ENCODE results near the gene CHID1.
A peak's percentile ranks its signal among the peaks of the same experiment; 100 is the strongest.

Gene CHID1

DNA sequence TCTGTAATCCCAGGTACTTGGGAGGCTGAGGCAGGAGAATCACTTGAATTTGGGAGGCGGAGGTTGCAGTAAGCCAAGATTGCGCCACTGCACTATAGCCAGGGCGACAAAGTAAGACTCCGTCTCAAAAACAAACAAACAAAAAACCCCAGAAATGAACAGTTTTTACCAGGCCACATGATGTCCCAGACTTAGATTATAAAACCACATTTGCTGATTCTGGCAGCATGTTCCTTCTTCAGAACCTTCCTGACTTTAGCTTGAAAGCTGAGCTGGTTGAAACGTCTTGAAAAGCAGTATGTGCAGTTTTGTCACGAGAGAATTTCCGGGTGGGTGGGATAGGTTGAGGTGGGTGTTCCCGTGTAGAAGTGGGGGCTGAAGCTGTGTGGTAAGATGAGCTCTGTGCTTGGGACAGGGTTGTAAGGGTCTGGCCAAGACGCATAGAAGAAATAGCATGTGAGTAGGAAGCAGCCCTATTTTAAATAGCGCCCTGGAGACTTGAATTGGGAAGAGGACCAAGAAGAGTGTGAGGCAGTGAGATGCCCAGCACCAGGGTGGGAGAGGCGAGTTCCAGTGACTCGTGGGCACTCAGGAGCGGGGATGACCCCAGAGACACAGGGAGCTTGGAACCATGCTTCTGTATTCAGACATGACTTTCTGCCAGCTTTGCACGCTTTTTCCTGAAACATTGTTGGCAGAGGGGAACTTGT lies 22.7 kb upstream of the CHID1 start:
- DNase-seq (ENCODE audit: low spot score), result no peak

- peak; percentile 88 for DNase-seq (ENCODE audit: low spot score)
Measured at GRCh38 chr11:932435-932834, 21.8 kb upstream of the CHID1 start.

GRCh38 chr11:931385-931784 lies 20.8 kb upstream of the CHID1 start:
- peak; percentile 65 for DNase-seq (ENCODE audit: low spot score)

GRCh38 chr11:929405-929804 lies 18.8 kb upstream of the CHID1 start:
- no peak for DNase-seq (ENCODE audit: low spot score)

- DNase-seq (ENCODE audit: low spot score), result no peak
Measured at GRCh38 chr11:928786-929185, 18.2 kb upstream of the CHID1 start.

- DNase-seq (ENCODE audit: low spot score), result no peak
Measured at GRCh38 chr11:927871-928270, 17.3 kb upstream of the CHID1 start.

DNA sequence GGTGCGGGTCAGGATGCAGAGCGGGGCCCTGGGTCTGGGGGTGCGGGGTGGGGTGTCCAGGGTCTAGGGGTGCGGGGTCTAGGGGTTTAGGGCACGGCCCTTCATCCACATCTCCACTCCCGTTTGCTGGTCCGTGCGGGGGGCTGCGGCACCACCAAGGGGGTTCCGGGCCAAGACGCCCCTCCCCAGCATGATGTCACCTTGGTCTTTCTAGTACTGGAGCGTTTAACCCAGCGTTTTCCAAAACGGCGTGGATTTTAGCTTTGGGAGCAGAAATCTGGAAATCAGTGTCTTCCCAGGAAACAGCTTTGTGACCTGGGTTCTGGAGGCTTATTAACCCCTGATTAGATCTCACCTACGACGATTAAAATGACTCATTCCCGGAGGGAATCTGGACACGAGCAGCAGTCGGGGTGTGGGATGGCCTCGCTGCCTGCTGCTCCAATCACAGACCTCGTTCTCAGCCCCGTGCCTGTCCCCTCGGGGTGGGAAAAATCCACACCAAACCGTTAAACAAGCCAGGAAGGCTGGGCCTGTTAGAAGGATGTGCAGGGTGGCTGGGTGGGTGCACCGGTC lies 15.8 kb upstream of the CHID1 start:
- DNase-seq (ENCODE audit: low spot score), result no peak

DNA sequence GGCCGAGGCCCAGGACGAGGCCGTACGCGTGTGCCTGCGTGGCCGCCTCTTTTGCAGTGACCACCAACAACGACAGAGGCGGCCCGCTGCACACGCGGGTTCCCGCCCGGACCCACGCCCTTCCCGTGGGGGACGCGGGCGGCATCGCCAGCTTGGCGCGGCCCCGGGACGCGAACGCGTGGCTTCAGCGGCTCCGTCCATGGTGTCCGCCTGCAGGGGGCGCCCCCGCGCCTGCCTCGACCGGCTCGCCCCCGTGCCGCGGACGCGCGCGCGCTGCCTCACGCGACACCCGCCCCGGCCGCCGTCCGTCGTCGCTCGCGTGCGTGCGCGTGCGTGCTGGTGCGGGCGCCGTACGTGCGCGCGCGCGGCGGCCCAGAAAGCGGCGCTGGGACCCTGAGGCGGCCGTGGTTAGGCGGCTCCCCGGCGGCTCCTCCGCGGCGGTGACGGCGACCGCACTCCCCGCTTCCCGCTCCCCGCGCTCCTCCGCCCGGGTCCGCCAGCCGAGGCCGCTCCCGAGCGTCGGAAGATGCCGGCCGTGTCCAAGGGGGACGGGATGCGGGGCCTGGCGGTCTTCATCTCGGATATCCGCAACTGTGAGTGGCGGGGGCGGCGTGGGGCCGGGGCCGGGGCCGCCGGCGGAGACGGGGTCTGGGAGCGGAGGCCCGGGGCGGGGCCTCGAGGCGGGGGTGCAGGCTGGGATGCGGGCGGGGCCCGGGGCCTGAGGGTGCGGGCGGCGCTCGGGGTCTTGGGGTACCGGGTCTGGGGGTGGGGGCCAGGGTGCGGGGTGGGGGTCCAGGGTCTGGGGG lies 15.1 kb upstream of the CHID1 start, which contains the start of gene AP2A2:
TSS of gene AP2A2 (plus strand) at position 375 of the 806 bp plus-strand sequence. CDS start at position 527, 152 bp downstream.
- DNase-seq (ENCODE audit: low spot score), result peak; percentile 84

DNA sequence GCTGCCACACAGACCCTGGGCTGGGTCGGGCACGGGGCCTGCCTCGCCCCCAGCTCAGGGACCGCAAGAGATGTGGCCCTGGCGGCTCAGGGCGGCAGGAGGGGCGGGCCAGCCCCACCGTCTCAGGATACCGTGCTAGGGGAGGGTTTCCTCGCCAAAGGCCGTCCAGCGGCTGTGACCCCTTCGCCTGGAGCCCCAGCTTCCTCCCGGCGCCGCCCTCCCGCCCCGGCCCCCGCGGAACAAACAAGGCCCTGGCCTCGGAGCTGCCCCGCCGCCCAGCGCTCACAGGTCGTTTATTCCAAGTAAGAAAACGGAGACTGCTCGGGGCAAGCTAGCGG lies 14.5 kb upstream of the CHID1 start:
- no peak for DNase-seq (ENCODE audit: low spot score)

DNA sequence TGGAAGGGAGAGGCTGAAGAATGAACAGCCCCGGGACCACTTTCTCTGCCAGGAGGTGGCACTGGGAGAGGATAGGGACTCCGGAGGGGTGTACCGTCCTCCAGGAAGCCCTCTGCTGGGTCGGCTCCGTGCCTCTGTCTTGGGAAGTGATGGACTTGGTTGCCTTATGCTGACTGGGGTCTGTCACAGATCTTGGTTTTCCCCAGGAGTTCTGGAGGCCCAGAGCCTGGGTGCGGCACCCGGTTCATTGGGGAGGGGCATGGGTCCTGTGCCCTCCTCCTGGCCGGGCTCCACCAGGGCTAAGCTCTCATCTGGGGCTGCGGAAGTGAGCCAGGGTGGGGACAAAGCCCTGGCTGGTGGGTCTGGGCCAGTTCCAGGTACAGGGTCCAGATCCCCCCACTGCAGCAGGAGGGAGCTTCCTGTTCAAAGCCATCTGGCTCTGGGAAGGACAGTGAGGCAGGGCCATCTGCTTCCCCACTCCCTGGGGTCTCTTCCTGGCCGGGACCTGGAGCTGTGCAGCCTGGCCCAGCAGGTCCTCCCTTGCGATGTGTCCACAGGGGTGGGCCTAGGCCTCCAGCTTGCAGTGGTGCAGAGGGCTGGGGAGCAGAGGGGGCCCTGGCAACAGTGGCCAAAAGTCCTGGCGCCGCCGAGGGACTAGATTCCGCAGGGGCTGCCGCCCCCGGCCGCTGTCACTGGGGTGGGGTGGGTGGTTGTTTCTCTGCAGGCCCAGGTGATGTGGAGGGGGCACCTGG lies 14.0 kb upstream of the CHID1 start:
- DNase-seq (ENCODE audit: low spot score), result no peak

- no peak for DNase-seq (ENCODE audit: low spot score)
Measured at GRCh38 chr11:923691-924405, 13.2 kb upstream of the CHID1 start.

GRCh38 chr11:921921-922678 lies 11.5 kb upstream of the CHID1 start:
- no peak for DNase-seq (ENCODE audit: low spot score)

GRCh38 chr11:917426-917825 lies 6.8 kb upstream of the CHID1 start:
- DNase-seq (ENCODE audit: low spot score), result no peak

- DNase-seq (ENCODE audit: low spot score), result no peak
Measured at GRCh38 chr11:914747-915501, 4.3 kb upstream of the CHID1 start.

DNA sequence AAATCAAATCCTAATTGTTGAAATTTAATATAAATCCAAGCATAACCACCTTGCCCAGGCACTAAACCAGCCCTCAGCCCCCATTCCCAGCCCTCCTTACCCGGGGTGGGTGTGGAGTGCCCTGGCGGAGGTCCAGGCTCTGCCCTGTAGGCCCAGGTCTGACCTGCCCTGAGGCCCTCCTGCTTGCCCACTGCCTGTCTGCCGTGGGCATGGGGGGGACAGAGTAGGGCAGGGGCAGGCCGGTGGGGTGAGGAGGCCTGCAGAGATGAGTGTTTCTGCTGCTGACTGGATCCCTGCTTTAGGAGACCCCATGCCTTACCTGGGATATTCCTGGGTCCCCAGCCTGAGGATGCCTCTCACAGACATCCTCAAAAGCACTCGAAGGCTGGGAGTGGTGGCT lies 3.6 kb upstream of the CHID1 start:
- no peak for DNase-seq (ENCODE audit: low spot score)

GRCh38 chr11:913043-913442 lies 2.4 kb upstream of the CHID1 start:
- no peak for DNase-seq (ENCODE audit: low spot score)

GRCh38 chr11:912266-912665 lies 1.7 kb upstream of the CHID1 start:
- DNase-seq (ENCODE audit: low spot score), result no peak

DNA sequence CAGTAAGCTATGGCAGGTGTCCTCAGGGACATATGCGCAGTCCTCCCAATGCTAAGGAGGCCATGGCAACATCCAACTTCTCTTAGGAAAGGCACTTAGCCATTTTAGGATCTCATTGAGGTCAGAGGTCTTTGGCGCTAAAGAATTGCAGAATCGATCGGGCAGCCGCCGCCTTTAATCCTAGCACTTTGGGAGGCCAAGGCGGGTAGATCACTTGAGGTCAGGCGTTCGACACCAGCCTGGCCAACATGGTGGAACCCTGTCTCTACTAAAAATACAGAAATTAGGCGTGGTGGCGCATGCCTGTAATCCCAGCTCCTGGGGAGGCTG lies 1.2 kb upstream of the CHID1 start:
- no peak for DNase-seq (ENCODE audit: low spot score)

GRCh38 chr11:911031-911889 lies 650 bp upstream of the CHID1 start:
- DNase-seq (ENCODE audit: low spot score), result no peak
